Left cardiac atrium (tissue), 4 donors: ENCODE measurements around the gene VN1R2. TPM values are rescaled to one million over a fixed set of nuclear protein-coding genes. Genes with fewer than 3 reads are reported as not detected.

ENCODE experiments used
- ATAC-seq, 2 donors: fragments of 200-7000 bp; cut with Tn5 transposase; one replicate each; pipeline ENCODE4 v1.9.1; 2020; ENCODE audit warnings: mild to moderate bottlenecking in 2 of 2, moderate library complexity in 2 of 2
- DNase-seq: peaks from one replicate; pipeline ENCODE4 v3.0.0-alpha.2; 2020
- intact Hi-C, 2 donors: fragments of 100-400 bp; cut with DNase I; formaldehyde crosslinking; loops; one replicate each; pipeline versions ENCODE4 v1.14.1 to v1.15.1; 2022 to 2023
- total RNA-seq, 2 donors: library from RNA; stranded (reverse); fragmentation: NEBNext Ultra II Directional; extraction: Animal tissue kit (Norgen Biotek cat#: 25700); gene quantifications; one replicate each; pipeline ENCODE4 v1.2.1, GENCODE V29; 2021
- donor health status: DM: no; HTN: yes; CAD: no.
- donor health status: DM: no; HTN: yes; CAD: no; lungs with severe emphysema.
- donor health status: DM: yes; HTN: yes; CAD: no.
- donor health status: Dilated cardiomyopathy.

VN1R2 gene
- total RNA-seq, 2 donors from 2014 or later: not detected

- intact Hi-C loops: no loop called here
- ATAC-seq (peak in 1 of 2 donors; percentile 43), DNase-seq (peak; percentile 32)
These were observed 50.3 kb downstream of the VN1R2 start for GRCh38 chr19:53308339-53308811.

Other genes starting within 250 kb of the VN1R2 start
- not detected for gene ERVV-1, start 244.4 kb upstream of the VN1R2 start, total RNA-seq
- not detected for gene ERVV-2, start 213.6 kb upstream of the VN1R2 start, total RNA-seq
- 10 to 100 TPM; 16.5 to 17.0 TPM for gene ZNF160, start 154.9 kb upstream of the VN1R2 start, total RNA-seq
- gene ZNF415, start 125.4 kb upstream of the VN1R2 start, total RNA-seq: 10 to 100 TPM; 19.5 to 23.0 TPM
- gene ZNF347, start 99.2 kb upstream of the VN1R2 start, total RNA-seq: 1 to 10 TPM; 6.2 to 7.8 TPM
- gene ZNF665, start 64.9 kb upstream of the VN1R2 start, total RNA-seq: 1 to 10 TPM in 1 of 2 donors, under 1 TPM in 1; 0.79 to 1.3 TPM
- 10 to 100 TPM; 22.2 to 24.2 TPM for gene ZNF677, start 3.4 kb upstream of the VN1R2 start, total RNA-seq
- not detected for gene VN1R4, start 9.4 kb downstream of the VN1R2 start, total RNA-seq
- gene ZNF845, start 75.5 kb downstream of the VN1R2 start, total RNA-seq: 1 to 10 TPM; 4.6 TPM
- 1 to 10 TPM; 5.9 to 6.9 TPM for gene ZNF525, start 107.4 kb downstream of the VN1R2 start, total RNA-seq
- gene ZNF765, start 136.9 kb downstream of the VN1R2 start, total RNA-seq: 1 to 10 TPM; 4.9 to 5.9 TPM
- gene ZNF761, start 173.7 kb downstream of the VN1R2 start, total RNA-seq: 1 to 10 TPM; 4.9 to 5.4 TPM
- 1 to 10 TPM; 1.5 TPM for gene ZNF813, start 209.4 kb downstream of the VN1R2 start, total RNA-seq